PC-9 (cell line): ENCODE data around the gene ADAR. TPM values are rescaled to one million over a fixed set of nuclear protein-coding genes. Genes with fewer than 3 reads are reported as not detected.

Experiments used
- BruUV-seq: library from RNA; stranded (reverse); fragments of 400-500 nt; replicated peaks from 2 replicates; lab custom pipeline; 2021; lab: Mats Ljungman, UMichigan
- CTCF ChIA-PET: fragments of 300-600 bp; sonication (Branson Sonifier 250); formaldehyde crosslinking; loops from one replicate; lab custom pipeline; 2022; ENCODE audit warnings: antibody characterized with exemption; lab: Charles Lee
- POLR2A ChIA-PET: fragments of 300-600 bp; sonication (Branson Sonifier 250); formaldehyde crosslinking; loops from one replicate; lab custom pipeline; 2022; ENCODE audit warnings: antibody characterized with exemption; ENCODE audit not compliant: unreplicated experiment; lab: Charles Lee
- DNase-seq, 2 experiments: peaks; one replicate each; pipeline versions ENCODE4 v3.0.0 to v3.0.0-alpha.2; 2015 to 2022; ENCODE audit warnings: mixed read lengths in 1 of 2
- H2AFZ ChIP-seq: fragments of 200-600 bp; sonication (generic); 2 replicates; pipeline ENCODE4 v1.8.1; 2017; ENCODE audit warnings: antibody characterized with exemption
- H3F3A ChIP-seq: fragments of 200-600 bp; sonication (generic); 2 replicates; pipeline ENCODE4 v1.8.1; 2017; ENCODE audit warnings: antibody characterized with exemption, mild to moderate bottlenecking, low read depth; ENCODE audit not compliant: insufficient read depth
- H3K27ac ChIP-seq: fragments of 200-600 bp; sonication (generic); 2 replicates; pipeline ENCODE4 v1.6.1; 2016; ENCODE audit warnings: mixed run types
- H3K27me3 ChIP-seq: fragments of 200-600 bp; sonication (generic); 2 replicates; pipeline ENCODE4 v1.6.1; 2016; ENCODE audit warnings: low read depth, mixed run types; ENCODE audit not compliant: insufficient read depth
- H3K36me3 ChIP-seq: fragments of 200-600 bp; sonication (generic); 2 replicates; pipeline ENCODE4 v1.6.1; 2016; ENCODE audit warnings: low read depth, mixed run types
- H3K4me1 ChIP-seq: fragments of 200-600 bp; sonication (generic); replicated peaks from 2 replicates; pipeline ENCODE4 v1.6.1; 2016; ENCODE audit warnings: mixed run types; ENCODE audit not compliant: insufficient read depth
- H3K4me2 ChIP-seq: fragments of 200-600 bp; sonication (generic); 2 replicates; pipeline ENCODE4 v1.6.1; 2017; ENCODE audit warnings: mixed run types
- H3K4me3 ChIP-seq: fragments of 200-600 bp; sonication (generic); 2 replicates; pipeline ENCODE4 v1.6.1; 2016; ENCODE audit warnings: mixed run types
- H3K79me2 ChIP-seq: fragments of 200-600 bp; sonication (generic); 2 replicates; pipeline ENCODE4 v1.6.1; 2017; ENCODE audit warnings: low read depth, mixed run types
- H3K9me2 ChIP-seq: fragments of 200-600 bp; sonication (generic); 2 replicates; pipeline ENCODE4 v1.8.1; 2017; ENCODE audit warnings: mild to moderate bottlenecking; ENCODE audit not compliant: insufficient read depth
- H3K9me3 ChIP-seq: fragments of 200-600 bp; sonication (generic); 2 replicates; pipeline ENCODE4 v1.8.1; 2016; ENCODE audit warnings: low read depth; ENCODE audit not compliant: insufficient read depth
- H4K20me1 ChIP-seq: fragments of 200-600 bp; sonication (generic); 2 replicates; pipeline ENCODE4 v1.8.1; 2017; ENCODE audit not compliant: insufficient read depth
- CTCF ChIP-seq: fragments of 200-600 bp; sonication (generic); conservative IDR thresholded peaks from 2 replicates; pipeline ENCODE4 v1.6.1; 2017; ENCODE audit warnings: mixed run types, antibody characterized with exemption, mild to moderate bottlenecking, moderate library complexity
- EZH2 ChIP-seq: fragments of 200-600 bp; sonication (generic); IDR thresholded peaks from 2 replicates; pipeline ENCODE4 v1.8.0; 2017; ENCODE audit warnings: antibody characterized with exemption, low read depth
- intact Hi-C: fragments of 100-400 bp; cut with micrococcal nuclease; formaldehyde crosslinking; loops from one replicate; pipeline ENCODE4 v1.10.0; 2022; ENCODE audit not compliant: unreplicated experiment
- total RNA-seq: library from RNA; stranded (reverse); gene quantifications from 2 replicates; pipeline ENCODE4 v1.2.3, GENCODE V29; 2021

Gene ADAR
- total RNA-seq, 1 experiment from 2014 or later = 120 TPM

GRCh38 chr1:154583773-154584172 is 24.2 kb downstream of the ADAR start:
- Histone ChIP-seq H3K9me3 (no peaks in the 10 kb centered on the region), H3K4me1 (no peaks in the 10 kb centered on the region), H3K36me3 (peaks cover 36% of the 10 kb centered on the region; the same call in 1 of the 2 replicates), H3K27ac (no peak overlapping the region), H3K4me2 (no peak overlapping the region), H3F3A (no peaks in the 10 kb centered on the region), H2AFZ (no peak overlapping the region), H3K27me3 (no peaks in the 10 kb centered on the region), H3K79me2 (no peaks in the 10 kb centered on the region), H3K9me2 (no peaks in the 10 kb centered on the region), H3K4me3 (no peak overlapping the region), H4K20me1 (no peaks in the 10 kb centered on the region)
- DNase-seq = no peak
- TF ChIP-seq EZH2 (no peak), CTCF (no peak)
- no TSS peak for BruUV-seq
- ChIA-PET POLR2A (no interaction called here), CTCF (no interaction called here)
- intact Hi-C loops = no loop called here

- Histone ChIP-seq H3K36me3 (peaks cover 27% of the 10 kb centered on the region; the same call in 1 of the 2 replicates), H4K20me1 (no peaks in the 10 kb centered on the region)
- CTCF ChIA-PET = no interaction called here
Observed at GRCh38 chr1:154582885-154583284, 25.1 kb downstream of the ADAR start.

GRCh38 chr1:154581766-154582165 is 26.2 kb downstream of the ADAR start:
- Histone ChIP-seq H2AFZ (no peak overlapping the region), H3K4me3 (no peak overlapping the region), H3K9me3 (no peaks in the 10 kb centered on the region), H3K27ac (no peak overlapping the region), H3K9me2 (no peaks in the 10 kb centered on the region), H3K4me1 (no peaks in the 10 kb centered on the region), H3F3A (no peaks in the 10 kb centered on the region), H4K20me1 (no peaks in the 10 kb centered on the region), H3K79me2 (no peaks in the 10 kb centered on the region), H3K27me3 (no peaks in the 10 kb centered on the region), H3K36me3 (peaks cover 23% of the 10 kb centered on the region; the same call in 1 of the 2 replicates), H3K4me2 (no peak overlapping the region)
- no TSS peak for BruUV-seq
- intact Hi-C loops = no loop called here
- CTCF ChIA-PET = no interaction called here
- POLR2A ChIA-PET = no interaction called here
- no peak for DNase-seq
- TF ChIP-seq EZH2 (no peak), CTCF (no peak)

More at GRCh38 chr1:154582885-154583284, 25.1 kb downstream of the ADAR start:
- no peaks in the 10 kb centered on the region for H3F3A ChIP-seq
- POLR2A ChIA-PET = no interaction called here
- TF ChIP-seq EZH2 (no peak), CTCF (no peak)
- H3K27me3 ChIP-seq = no peaks in the 10 kb centered on the region
- no peaks in the 10 kb centered on the region for H3K9me2 ChIP-seq
- no peak overlapping the region for H3K4me3 ChIP-seq
- intact Hi-C loops = no loop called here
- no peak overlapping the region for H3K4me2 ChIP-seq
- no peaks in the 10 kb centered on the region for H3K4me1 ChIP-seq
- H3K79me2 ChIP-seq = no peaks in the 10 kb centered on the region
- H3K9me3 ChIP-seq = no peaks in the 10 kb centered on the region
- BruUV-seq = no TSS peak
- no peak for DNase-seq
- H3K27ac ChIP-seq = no peak overlapping the region
- no peak overlapping the region for H2AFZ ChIP-seq
